Small intestine (tissue), 7 donors: ENCODE data around the gene GLS. TPM values are rescaled to one million over a fixed set of nuclear protein-coding genes. Genes with fewer than 3 reads are reported as not detected.

Source experiments
- DNase-seq, 2 donors: peaks; one replicate each; pipeline versions ENCODE4 v3.0.0 to v3.0.0-alpha.2; 2013
- FAIRE-seq: peaks from 2 replicates; lab custom pipeline; 2012; peaks lifted over from hg19 to GRCh38; lab: Jason Lieb, UNC
- H3K27ac ChIP-seq, 3 donors: one replicate each; pipeline ENCODE4 v1.5.1; 2013; ENCODE audit warnings: low read length in 2 of 3, mild to moderate bottlenecking in 2 of 3, control low read depth in 1 of 3, inconsistent platforms in 1 of 3, low read depth in 1 of 3, moderate library complexity in 1 of 3
- H3K27me3 ChIP-seq, 3 donors: one replicate each; pipeline ENCODE4 v1.6.1; 2013; ENCODE audit warnings: low read length in 3 of 3, inconsistent platforms in 1 of 3; ENCODE audit not compliant: control insufficient read depth in 3 of 3, insufficient read depth in 3 of 3
- H3K36me3 ChIP-seq, 3 donors: one replicate each; pipeline ENCODE4 v1.6.1; 2013; ENCODE audit warnings: low read length in 3 of 3, inconsistent platforms in 1 of 3, low read depth in 1 of 3, mild to moderate bottlenecking in 1 of 3, moderate library complexity in 1 of 3; ENCODE audit not compliant: control insufficient read depth in 3 of 3, insufficient read depth in 2 of 3
- H3K4me1 ChIP-seq, 3 donors: one replicate each; pipeline ENCODE4 v1.6.1; 2013; ENCODE audit warnings: low read length in 2 of 3, inconsistent platforms in 1 of 3, low read depth in 1 of 3, mild to moderate bottlenecking in 1 of 3, moderate library complexity in 1 of 3; ENCODE audit not compliant: control insufficient read depth in 3 of 3, insufficient read depth in 2 of 3
- H3K4me3 ChIP-seq, 3 donors: one replicate each; pipeline ENCODE4 v1.5.1; 2013; ENCODE audit warnings: low read length in 3 of 3, control low read depth in 1 of 3, inconsistent platforms in 1 of 3, low read depth in 1 of 3, mild to moderate bottlenecking in 1 of 3, moderate library complexity in 1 of 3
- H3K9me3 ChIP-seq, 2 donors: one replicate each; pipeline ENCODE4 v1.6.1; 2013; ENCODE audit warnings: low read depth in 1 of 2, low read length in 1 of 2; ENCODE audit not compliant: control insufficient read depth in 2 of 2, insufficient read depth in 1 of 2
- WGBS, 3 donors: extraction: QIAGEN DNeasy Blood & Tissue Kit; methylation state at CpG; one replicate each; pipeline ENCODE4 v1.1.7; 2013; 5-methylcytosine and 5-hydroxymethylcytosine counted together
- polyA plus RNA-seq, 4 donors: library from polyadenylated mRNA; stranded (reverse) in 3 of 4; unstranded in 1 of 4; fragments of 200-250 nt in 3 of 4; fragments of 120-200 nt in 1 of 4; gene quantifications; one replicate each; pipeline versions ENCODE4 v1.2.1 to v1.2.3, GENCODE V29; 2013
- donor health status: healthy with polysubstance abuse.
- donor health status: control.
- donor health status: control.
- donor health status: Bipolar disorder and iron deficiency.
- donor health status: healthy.

The GLS gene
- polyA plus RNA-seq, 4 donors = 39.3 to 621 (median 48.7) TPM

- Histone ChIP-seq H3K9me3 (no peaks in the 10 kb centered on the region), H3K36me3 (peaks cover 45 to 61% (median 47%) of the 10 kb centered on the region in 3 donors), H3K27ac (no peak overlapping the region), H3K27me3 (no peaks in the 10 kb centered on the region), H3K4me3 (no peak overlapping the region), H3K4me1 (peaks cover 0 to 1% (median 0%) of the 10 kb centered on the region in 3 donors)
- 90 to 95% (median 90%) methylated on average over 12 of the region's 12 CpGs for WGBS, 3 donors
- no peak for FAIRE-seq
- DNase-seq = no peak
These were observed 94.2 kb downstream of the GLS start for GRCh38 chr2:190974629-190975361.

- no peaks in the 10 kb centered on the region for H3K9me3 ChIP-seq
- peaks cover 0 to 13% (median 0%) of the 10 kb centered on the region in 3 donors for H3K4me1 ChIP-seq
- FAIRE-seq = no peak
- WGBS, 3 donors = 91 to 95% (median 94%) methylated on average over 2 of the region's 2 CpGs
- peaks cover 41 to 59% (median 55%) of the 10 kb centered on the region in 3 donors for H3K36me3 ChIP-seq
- H3K4me3 ChIP-seq = no peak overlapping the region
- H3K27me3 ChIP-seq = no peaks in the 10 kb centered on the region
- DNase-seq = no peak
- H3K27ac ChIP-seq = no peak overlapping the region
These were observed 95.9 kb downstream of the GLS start for GRCh38 chr2:190976521-190976920.

GRCh38 chr2:190977505-190977904 is 96.9 kb downstream of the GLS start:
- 86 to 91% (median 90%) methylated on average over 5 of the region's 5 CpGs for WGBS, 3 donors
- no peaks in the 10 kb centered on the region for H3K27me3 ChIP-seq
- FAIRE-seq = no peak
- H3K4me3 ChIP-seq = no peak overlapping the region
- H3K4me1 ChIP-seq = peaks cover 0 to 13% (median 0%) of the 10 kb centered on the region in 3 donors
- no peak overlapping the region for H3K27ac ChIP-seq
- DNase-seq = no peak
- H3K9me3 ChIP-seq = no peaks in the 10 kb centered on the region
- peaks cover 40 to 60% (median 50%) of the 10 kb centered on the region in 3 donors for H3K36me3 ChIP-seq

GRCh38 chr2:190978389-190979053 is 97.9 kb downstream of the GLS start:
- FAIRE-seq (no peak), DNase-seq (no peak)
- Histone ChIP-seq H3K27ac (no peak overlapping the region), H3K27me3 (no peaks in the 10 kb centered on the region), H3K9me3 (no peaks in the 10 kb centered on the region), H3K36me3 (peaks cover 40 to 56% (median 49%) of the 10 kb centered on the region in 3 donors), H3K4me3 (no peak overlapping the region), H3K4me1 (peaks cover 0 to 13% (median 0%) of the 10 kb centered on the region in 3 donors)
- 92 to 95% (median 93%) methylated on average over 17 of the region's 17 CpGs for WGBS, 3 donors

GRCh38 chr2:190979906-190980629 is 99.4 kb downstream of the GLS start:
- peaks cover 0 to 13% (median 0%) of the 10 kb centered on the region in 3 donors for H3K4me1 ChIP-seq
- FAIRE-seq = no peak
- no peaks in the 10 kb centered on the region for H3K27me3 ChIP-seq
- H3K9me3 ChIP-seq = no peaks in the 10 kb centered on the region
- H3K4me3 ChIP-seq = no peak overlapping the region
- 37 to 72% (median 62%) methylated on average over 14 of the region's 14 CpGs for WGBS, 3 donors
- H3K27ac ChIP-seq = peak overlapping the region in 2 of 3 donors; percentile 61 to 65
- peak in 1 of 2 donors; percentile 75 for DNase-seq
- peaks cover 35 to 50% (median 46%) of the 10 kb centered on the region in 3 donors for H3K36me3 ChIP-seq

- FAIRE-seq (no peak), DNase-seq (no peak)
- Histone ChIP-seq H3K27ac (peak overlapping the region in 1 of 3 donors; percentile 61), H3K4me3 (no peak overlapping the region), H3K9me3 (no peaks in the 10 kb centered on the region), H3K4me1 (peaks cover 0 to 13% (median 0%) of the 10 kb centered on the region in 3 donors), H3K36me3 (peaks cover 37 to 52% (median 45%) of the 10 kb centered on the region in 3 donors), H3K27me3 (no peaks in the 10 kb centered on the region)
- WGBS, 3 donors = 73 to 89% (median 88%) methylated on average over 10 of the region's 10 CpGs
These were observed 100.1 kb downstream of the GLS start for GRCh38 chr2:190980630-190981209.

GRCh38 chr2:190981333-190981732 is 100.7 kb downstream of the GLS start:
- Histone ChIP-seq H3K9me3 (no peaks in the 10 kb centered on the region), H3K27ac (no peak overlapping the region), H3K27me3 (no peaks in the 10 kb centered on the region), H3K36me3 (peaks cover 33 to 58% (median 46%) of the 10 kb centered on the region in 3 donors), H3K4me3 (no peak overlapping the region), H3K4me1 (peaks cover 0 to 13% (median 0%) of the 10 kb centered on the region in 3 donors)
- WGBS, 3 donors = 87 to 94% (median 90%) methylated on average over 6 of the region's 6 CpGs
- DNase-seq = no peak
- FAIRE-seq = no peak

GRCh38 chr2:190981733-190982132 is 101.1 kb downstream of the GLS start:
- Histone ChIP-seq H3K4me3 (no peak overlapping the region), H3K9me3 (no peaks in the 10 kb centered on the region), H3K4me1 (peaks cover 0 to 13% (median 0%) of the 10 kb centered on the region in 3 donors), H3K36me3 (peaks cover 36 to 60% (median 46%) of the 10 kb centered on the region in 3 donors), H3K27ac (no peak overlapping the region), H3K27me3 (no peaks in the 10 kb centered on the region)
- WGBS, 3 donors = 83 to 100% (median 87%) methylated on average over 1 of the region's 1 CpG
- FAIRE-seq (no peak), DNase-seq (no peak)
